Adrenal gland (tissue), 5 donors: Measurements from ENCODE around the gene FAM89B.

Experiments
- POLR2A ChIP-seq, 2 donors: fragments of 450-650 bp; IDR thresholded peaks; one replicate each; pipeline ENCODE4 v1.6.1; 2017; ENCODE audit warnings: antibody characterized with exemption in 2 of 2, mild to moderate bottlenecking in 2 of 2, moderate library complexity in 1 of 2
- TF ChIP-seq, protein P1 (sequence below), 6 experiments: fragments of 450-650 bp in 4 of 6; fragments of 200-600 bp in 2 of 6; sonication (generic) in 1 of 6; IDR thresholded peaks; 1 replicate in 5 of 6; 2 replicates in 1 of 6; pipeline versions ENCODE4 v1.5.1 to v1.8.0; 2016 to 2021; ENCODE audit warnings: antibody characterized with exemption in 6 of 6, mild to moderate bottlenecking in 2 of 6, moderate library complexity in 1 of 6
- donor health status: DM: no; HTN: no; CAD: no.

DNA sequence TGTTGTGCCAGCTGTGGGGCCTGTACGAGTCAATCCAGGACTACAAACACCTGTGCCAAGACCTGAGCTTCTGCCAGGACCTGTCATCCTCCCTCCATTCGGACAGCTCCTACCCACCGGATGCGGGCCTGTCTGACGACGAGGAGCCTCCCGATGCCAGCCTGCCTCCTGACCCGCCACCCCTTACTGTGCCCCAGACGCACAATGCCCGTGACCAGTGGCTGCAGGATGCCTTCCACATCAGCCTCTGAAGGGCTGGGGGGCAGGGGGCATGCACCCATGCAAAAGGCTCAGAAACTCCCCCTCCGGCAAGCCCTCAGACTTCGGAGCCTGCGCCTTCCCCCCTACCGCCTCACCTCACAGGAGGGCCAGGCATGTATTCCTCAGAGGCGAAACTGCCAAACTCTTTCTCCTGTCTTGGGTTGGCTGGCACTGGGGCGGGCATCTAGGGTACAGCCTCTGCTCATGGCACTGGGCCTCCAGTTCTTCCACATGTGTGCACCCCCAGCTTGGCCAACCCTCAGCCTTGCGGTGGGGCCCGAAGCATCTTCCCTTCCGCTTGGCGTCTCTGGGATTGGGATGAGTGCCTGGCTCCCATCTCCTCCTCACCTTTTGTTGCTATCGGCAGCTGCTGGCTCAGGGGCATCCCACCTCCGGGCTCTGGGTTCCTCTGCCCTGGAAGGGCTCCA lies 1.2 kb downstream of the FAM89B start:
- TF ChIP-seq, protein P1, sequence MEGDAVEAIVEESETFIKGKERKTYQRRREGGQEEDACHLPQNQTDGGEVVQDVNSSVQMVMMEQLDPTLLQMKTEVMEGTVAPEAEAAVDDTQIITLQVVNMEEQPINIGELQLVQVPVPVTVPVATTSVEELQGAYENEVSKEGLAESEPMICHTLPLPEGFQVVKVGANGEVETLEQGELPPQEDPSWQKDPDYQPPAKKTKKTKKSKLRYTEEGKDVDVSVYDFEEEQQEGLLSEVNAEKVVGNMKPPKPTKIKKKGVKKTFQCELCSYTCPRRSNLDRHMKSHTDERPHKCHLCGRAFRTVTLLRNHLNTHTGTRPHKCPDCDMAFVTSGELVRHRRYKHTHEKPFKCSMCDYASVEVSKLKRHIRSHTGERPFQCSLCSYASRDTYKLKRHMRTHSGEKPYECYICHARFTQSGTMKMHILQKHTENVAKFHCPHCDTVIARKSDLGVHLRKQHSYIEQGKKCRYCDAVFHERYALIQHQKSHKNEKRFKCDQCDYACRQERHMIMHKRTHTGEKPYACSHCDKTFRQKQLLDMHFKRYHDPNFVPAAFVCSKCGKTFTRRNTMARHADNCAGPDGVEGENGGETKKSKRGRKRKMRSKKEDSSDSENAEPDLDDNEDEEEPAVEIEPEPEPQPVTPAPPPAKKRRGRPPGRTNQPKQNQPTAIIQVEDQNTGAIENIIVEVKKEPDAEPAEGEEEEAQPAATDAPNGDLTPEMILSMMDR (IDR thresholded peaks at IDR 0.05) = no peak
- TF ChIP-seq POLR2A (IDR thresholded peaks at IDR 0.05) = no peak
